Erythroblast (primary cell): ENCODE measurements around the gene AUTS2.

Experiments used
- GATA1 ChIP-seq: IDR thresholded peaks from 2 replicates; pipeline ENCODE4 v1.6.1; 2011; ENCODE audit warnings: low read depth, mild to moderate bottlenecking, control low read depth, low read length, moderate library complexity
- POLR2A ChIP-seq: IDR thresholded peaks from 2 replicates; pipeline ENCODE4 v1.6.1; 2011; ENCODE audit warnings: mild to moderate bottlenecking, low read length

DNA sequence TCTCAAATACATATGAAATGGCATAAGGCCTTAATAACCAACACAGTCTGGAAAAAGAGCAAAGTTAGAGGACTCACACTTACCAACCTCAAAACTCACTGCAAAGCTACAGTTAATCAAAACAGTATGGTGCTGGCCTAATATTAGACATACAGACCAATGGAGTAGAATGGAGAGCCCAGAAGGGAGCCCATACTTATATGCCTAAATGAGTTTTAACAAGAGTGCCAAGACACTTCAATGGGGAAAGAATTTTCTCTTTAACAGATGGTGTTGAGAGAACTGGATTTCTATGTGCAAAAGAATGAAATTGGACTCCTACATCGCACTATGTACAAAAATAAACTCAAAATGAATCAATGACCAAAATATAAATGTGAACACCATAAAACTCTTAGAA is 522.6 kb downstream of the AUTS2 start:
- TF ChIP-seq POLR2A (no peak), GATA1 (no peak)
